GM18951 (cell line): Measurements from ENCODE around the gene PDE9A.

Experiments
- POLR2A ChIP-seq: IDR thresholded peaks from 4 replicates; pipeline ENCODE4 v1.6.1; 2011; ENCODE audit warnings: mild to moderate bottlenecking; ENCODE audit not compliant: insufficient read length, insufficient read depth; ENCODE audit errors: extremely low read depth
- in situ Hi-C: fragments of 300-500 bp; cut with MboI; formaldehyde crosslinking; loops from one replicate; pipeline ENCODE4 v1.12.0; 2022; ENCODE audit warnings: low sequenced_read_pairs, mixed read lengths, inconsistent platforms; ENCODE audit not compliant: unreplicated experiment

The PDE9A gene

GRCh38 chr21:42651515-42652401 lies 1.7 kb upstream of the PDE9A start:
- in situ Hi-C loops = no loop called here
- no peak for TF ChIP-seq POLR2A

- in situ Hi-C loops = no loop called here
- no peak for TF ChIP-seq POLR2A
These were observed 742 bp upstream of the PDE9A start for GRCh38 chr21:42652527-42653230.

GRCh38 chr21:42654179-42654912 lies 925 bp downstream of the PDE9A start:
- TF ChIP-seq POLR2A = no peak
- in situ Hi-C loops = no loop called here

GRCh38 chr21:42654913-42655795 lies 1.7 kb downstream of the PDE9A start:
- in situ Hi-C loops = no loop called here

GRCh38 chr21:42655796-42656770 lies 2.7 kb downstream of the PDE9A start:
- in situ Hi-C loops = no loop called here
- no peak for TF ChIP-seq POLR2A

More at GRCh38 chr21:42654913-42655795, 1.7 kb downstream of the PDE9A start:
- TF ChIP-seq POLR2A = no peak

- no peak for TF ChIP-seq POLR2A
- in situ Hi-C loops = no loop called here
These were observed 3.5 kb downstream of the PDE9A start for GRCh38 chr21:42656872-42657271.

- in situ Hi-C loops = no loop called here
- TF ChIP-seq POLR2A = no peak
These were observed 4.4 kb downstream of the PDE9A start for GRCh38 chr21:42657676-42658319.

- TF ChIP-seq POLR2A = no peak
- in situ Hi-C loops = no loop called here
These were observed 5.1 kb downstream of the PDE9A start for GRCh38 chr21:42658320-42659105.

- in situ Hi-C loops = no loop called here
- TF ChIP-seq POLR2A = no peak
These were observed 6.1 kb downstream of the PDE9A start for GRCh38 chr21:42659416-42660117.

GRCh38 chr21:42660118-42660470 lies 6.7 kb downstream of the PDE9A start:
- in situ Hi-C loops = no loop called here
- no peak for TF ChIP-seq POLR2A
